ENCODE data around the gene CHST10. TPM values are rescaled to one million over a fixed set of nuclear protein-coding genes. Genes with fewer than 3 reads are reported as not detected.

CHST10 gene
- total RNA-seq, 4 donors from 2014 or later: 1.7 to 5.6 (median 2.4) TPM

DNA sequence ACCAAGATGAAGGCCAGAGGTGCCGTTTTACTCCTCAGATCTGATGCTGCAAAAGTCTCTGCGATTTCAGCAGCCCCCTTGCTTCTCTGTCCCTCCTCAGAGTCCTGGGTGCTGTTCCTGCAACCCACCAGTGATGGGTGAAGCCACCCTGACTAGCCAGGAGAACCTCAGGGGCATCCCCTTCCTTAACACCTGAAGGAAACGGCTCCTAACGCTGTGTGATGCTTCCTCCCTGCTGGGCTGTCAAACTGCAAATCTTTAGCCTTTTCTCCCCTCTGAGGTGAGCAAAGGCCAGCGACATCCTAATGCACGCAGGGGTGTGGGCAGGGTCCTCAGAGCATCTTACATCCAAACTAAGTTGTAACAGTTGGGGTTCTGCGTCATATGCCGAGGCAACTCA lies 24.8 kb downstream of the CHST10 start:
- TF ChIP-seq, protein P1, sequence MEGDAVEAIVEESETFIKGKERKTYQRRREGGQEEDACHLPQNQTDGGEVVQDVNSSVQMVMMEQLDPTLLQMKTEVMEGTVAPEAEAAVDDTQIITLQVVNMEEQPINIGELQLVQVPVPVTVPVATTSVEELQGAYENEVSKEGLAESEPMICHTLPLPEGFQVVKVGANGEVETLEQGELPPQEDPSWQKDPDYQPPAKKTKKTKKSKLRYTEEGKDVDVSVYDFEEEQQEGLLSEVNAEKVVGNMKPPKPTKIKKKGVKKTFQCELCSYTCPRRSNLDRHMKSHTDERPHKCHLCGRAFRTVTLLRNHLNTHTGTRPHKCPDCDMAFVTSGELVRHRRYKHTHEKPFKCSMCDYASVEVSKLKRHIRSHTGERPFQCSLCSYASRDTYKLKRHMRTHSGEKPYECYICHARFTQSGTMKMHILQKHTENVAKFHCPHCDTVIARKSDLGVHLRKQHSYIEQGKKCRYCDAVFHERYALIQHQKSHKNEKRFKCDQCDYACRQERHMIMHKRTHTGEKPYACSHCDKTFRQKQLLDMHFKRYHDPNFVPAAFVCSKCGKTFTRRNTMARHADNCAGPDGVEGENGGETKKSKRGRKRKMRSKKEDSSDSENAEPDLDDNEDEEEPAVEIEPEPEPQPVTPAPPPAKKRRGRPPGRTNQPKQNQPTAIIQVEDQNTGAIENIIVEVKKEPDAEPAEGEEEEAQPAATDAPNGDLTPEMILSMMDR (IDR thresholded peaks at IDR 0.05; ENCODE audit: low read depth): no peak

- TF ChIP-seq, protein P1 (IDR thresholded peaks at IDR 0.05; ENCODE audit: low read depth): no peak
Measured at GRCh38 chr2:100391735-100392515, 25.5 kb downstream of the CHST10 start.

GRCh38 chr2:100390001-100390940 lies 27.2 kb downstream of the CHST10 start:
- TF ChIP-seq, protein P1 (IDR thresholded peaks at IDR 0.05; ENCODE audit: low read depth): no peak

- TF ChIP-seq, protein P1 (IDR thresholded peaks at IDR 0.05; ENCODE audit: low read depth): no peak
Measured at GRCh38 chr2:100388703-100389102, 28.8 kb downstream of the CHST10 start.

DNA sequence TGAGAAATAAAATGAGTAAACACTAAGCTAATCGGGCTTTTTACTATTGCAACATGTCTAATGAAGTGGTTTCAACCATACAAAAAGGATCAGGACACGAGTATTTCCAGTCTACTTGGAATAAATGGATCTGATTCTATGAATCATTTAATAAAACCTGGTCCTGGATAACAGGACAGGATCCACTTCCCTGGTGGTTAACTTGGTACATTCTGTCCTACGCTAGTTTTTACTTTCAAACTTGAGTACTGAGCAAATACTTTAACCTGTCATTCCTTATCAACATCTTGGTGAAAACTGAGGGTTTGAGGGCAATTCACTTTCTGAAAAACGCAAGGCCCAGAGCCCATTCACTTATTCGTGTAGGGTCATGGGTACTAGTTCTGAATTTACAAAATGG lies 33.5 kb downstream of the CHST10 start:
- TF ChIP-seq, protein P1 (IDR thresholded peaks at IDR 0.05; ENCODE audit: low read depth): no peak

- TF ChIP-seq, protein P1 (IDR thresholded peaks at IDR 0.05; ENCODE audit: low read depth): no peak
Measured at GRCh38 chr2:100383306-100383705, 34.2 kb downstream of the CHST10 start.

GRCh38 chr2:100381240-100381639 lies 36.2 kb downstream of the CHST10 start:
- TF ChIP-seq, protein P1 (IDR thresholded peaks at IDR 0.05; ENCODE audit: low read depth): no peak

Measured in subcutaneous adipose tissue (tissue), 4 donors.